GM12872 (cell line): ENCODE measurements around the gene MSH6.

ENCODE experiments used
- CTCF ChIP-seq: IDR thresholded peaks from 3 replicates; pipeline ENCODE4 v1.5.1; 2011; ENCODE audit warnings: low read depth, mild to moderate bottlenecking, low read length, moderate library complexity; ENCODE audit not compliant: insufficient read depth

The MSH6 gene

GRCh38 chr2:47822518-47822917 lies 39.6 kb downstream of the MSH6 start:
- no peak for TF ChIP-seq CTCF

GRCh38 chr2:47833516-47833968 lies 50.6 kb downstream of the MSH6 start:
- TF ChIP-seq CTCF = no peak

GRCh38 chr2:47838249-47838648 lies 55.3 kb downstream of the MSH6 start:
- no peak for TF ChIP-seq CTCF

GRCh38 chr2:47838686-47839085 lies 55.7 kb downstream of the MSH6 start:
- no peak for TF ChIP-seq CTCF

- TF ChIP-seq CTCF = no peak
These were observed 59.9 kb downstream of the MSH6 start for GRCh38 chr2:47842846-47843245.

GRCh38 chr2:47843407-47843806 lies 60.5 kb downstream of the MSH6 start:
- no peak for TF ChIP-seq CTCF

- TF ChIP-seq CTCF = no peak
These were observed 61.2 kb downstream of the MSH6 start for GRCh38 chr2:47844162-47844561.

- no peak for TF ChIP-seq CTCF
These were observed 66.4 kb downstream of the MSH6 start for GRCh38 chr2:47849368-47849767.
